Tibial nerve (tissue), 4 donors: Measurements from ENCODE around the gene RNF220. TPM values are rescaled to one million over a fixed set of nuclear protein-coding genes. Genes with fewer than 3 reads are reported as not detected.

Experiments
- DNase-seq, 2 donors: peaks; one replicate each; pipeline ENCODE4 v3.0.0-alpha.2; 2019; ENCODE audit warnings: low spot score in 2 of 2
- H3K27ac ChIP-seq, 4 donors: fragments of 200-600 bp; sonication (generic) in 3 of 4; one replicate each; pipeline ENCODE4 v1.5.1; 2017 to 2019; ENCODE audit warnings: mild to moderate bottlenecking in 1 of 4
- H3K27me3 ChIP-seq, 2 donors: fragments of 200-600 bp; sonication (generic) in 1 of 2; one replicate each; pipeline versions ENCODE4 v1.5.1 to v1.6.0; 2017 to 2019
- H3K36me3 ChIP-seq, 3 donors: fragments of 200-600 bp; sonication (generic); one replicate each; pipeline ENCODE4 v1.5.1; 2018 to 2019
- H3K4me1 ChIP-seq, 4 donors: fragments of 200-600 bp; sonication (generic) in 3 of 4; one replicate each; pipeline ENCODE4 v1.5.1; 2017 to 2019
- H3K4me3 ChIP-seq, 4 donors: fragments of 200-600 bp; sonication (generic) in 3 of 4; one replicate each; pipeline ENCODE4 v1.5.1; 2017 to 2019; ENCODE audit warnings: mild to moderate bottlenecking in 1 of 4, moderate library complexity in 1 of 4
- H3K9me3 ChIP-seq, 4 donors: fragments of 200-600 bp; sonication (generic) in 3 of 4; one replicate each; pipeline ENCODE4 v1.5.1; 2017 to 2019
- EP300 ChIP-seq, 2 donors: sonication (generic); formaldehyde crosslinking; IDR thresholded peaks; one replicate each; pipeline ENCODE4 v1.6.1; 2017; ENCODE audit warnings: antibody characterized with exemption in 2 of 2, mild to moderate bottlenecking in 1 of 2
- POLR2A ChIP-seq, 2 donors: fragments of 450-650 bp; IDR thresholded peaks; one replicate each; pipeline ENCODE4 v1.6.1; 2017; ENCODE audit warnings: antibody characterized with exemption in 2 of 2, mild to moderate bottlenecking in 2 of 2, moderate library complexity in 2 of 2
- WGBS, 2 donors: methylation state at CpG; one replicate each; pipeline ENCODE4 v1.1.5; 2018; 5-methylcytosine and 5-hydroxymethylcytosine counted together
- total RNA-seq, 4 donors: library from RNA; depleted of rRNA; stranded (reverse); fragments of >200 nt; gene quantifications; one replicate each; pipeline ENCODE4 v1.1.0, GENCODE V29; 2016
- TF ChIP-seq, protein P1 (sequence below), 5 experiments: fragments of 200-600 bp in 3 of 5; fragments of 450-650 bp in 2 of 5; sonication (generic) in 3 of 5; IDR thresholded peaks; one replicate each; pipeline ENCODE4 v1.5.1; 2016 to 2019; ENCODE audit warnings: antibody characterized with exemption in 5 of 5, mild to moderate bottlenecking in 3 of 5, moderate library complexity in 2 of 5

Gene RNF220
- total RNA-seq, 4 donors from 2014 or later = 110 to 151 (median 114) TPM

DNA sequence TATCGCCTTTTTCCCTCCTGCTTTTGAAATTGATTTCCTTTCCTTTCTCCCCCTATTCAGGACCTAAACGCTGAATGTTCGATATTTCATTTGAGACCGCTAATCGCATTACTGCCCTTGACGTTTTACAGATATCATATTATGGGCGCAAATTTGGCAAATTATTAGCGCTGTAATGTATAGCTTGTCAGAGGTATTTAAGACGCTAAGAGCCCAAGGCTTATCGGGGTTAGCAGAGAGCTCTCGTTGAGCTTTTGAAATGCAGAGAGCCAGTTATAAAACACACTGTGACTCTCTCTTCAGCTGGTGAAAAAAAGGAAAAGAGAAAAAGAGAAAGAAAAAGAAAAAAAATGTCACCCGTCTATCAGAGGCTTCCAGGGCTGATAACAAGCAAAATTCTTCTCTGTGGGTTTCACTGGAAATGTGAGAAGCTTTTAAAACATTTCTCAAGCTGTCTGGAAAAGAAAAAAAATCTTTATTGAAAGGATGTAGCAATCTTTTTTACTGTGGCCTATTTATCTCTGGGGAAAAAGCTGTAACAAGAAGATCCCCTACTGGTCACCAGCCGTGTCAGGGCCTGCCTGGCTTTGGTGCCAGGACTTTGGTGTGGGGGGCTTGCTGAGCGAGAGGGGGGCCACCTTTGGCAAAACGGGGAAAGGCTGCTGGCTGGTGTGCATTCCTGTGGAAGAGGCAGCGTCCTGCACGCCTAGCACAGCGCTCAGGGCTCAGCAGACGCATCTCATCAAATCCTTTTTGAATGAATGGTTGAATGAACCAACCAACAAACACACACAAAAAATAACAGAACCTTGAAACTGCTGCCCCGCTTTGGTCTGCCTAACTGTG lies 119.8 kb downstream of the RNF220 start:
- no peak for TF ChIP-seq EP300 (IDR thresholded peaks at IDR 0.05)
- TF ChIP-seq, protein P1, sequence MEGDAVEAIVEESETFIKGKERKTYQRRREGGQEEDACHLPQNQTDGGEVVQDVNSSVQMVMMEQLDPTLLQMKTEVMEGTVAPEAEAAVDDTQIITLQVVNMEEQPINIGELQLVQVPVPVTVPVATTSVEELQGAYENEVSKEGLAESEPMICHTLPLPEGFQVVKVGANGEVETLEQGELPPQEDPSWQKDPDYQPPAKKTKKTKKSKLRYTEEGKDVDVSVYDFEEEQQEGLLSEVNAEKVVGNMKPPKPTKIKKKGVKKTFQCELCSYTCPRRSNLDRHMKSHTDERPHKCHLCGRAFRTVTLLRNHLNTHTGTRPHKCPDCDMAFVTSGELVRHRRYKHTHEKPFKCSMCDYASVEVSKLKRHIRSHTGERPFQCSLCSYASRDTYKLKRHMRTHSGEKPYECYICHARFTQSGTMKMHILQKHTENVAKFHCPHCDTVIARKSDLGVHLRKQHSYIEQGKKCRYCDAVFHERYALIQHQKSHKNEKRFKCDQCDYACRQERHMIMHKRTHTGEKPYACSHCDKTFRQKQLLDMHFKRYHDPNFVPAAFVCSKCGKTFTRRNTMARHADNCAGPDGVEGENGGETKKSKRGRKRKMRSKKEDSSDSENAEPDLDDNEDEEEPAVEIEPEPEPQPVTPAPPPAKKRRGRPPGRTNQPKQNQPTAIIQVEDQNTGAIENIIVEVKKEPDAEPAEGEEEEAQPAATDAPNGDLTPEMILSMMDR (IDR thresholded peaks at IDR 0.05) = no peak
- no peak for TF ChIP-seq POLR2A (IDR thresholded peaks at IDR 0.05)
- DNase-seq = no peak
- Histone ChIP-seq H3K9me3 (no peaks in the 10 kb centered on the region), H3K27ac (peak overlapping the region in 1 of 4 donors; percentile 1), H3K4me1 (peaks cover 0 to 17% (median 4%) of the 10 kb centered on the region in 4 donors), H3K4me3 (peak overlapping the region in 2 of 4 donors; percentile 6 to 12), H3K36me3 (no peaks in the 10 kb centered on the region), H3K27me3 (peaks cover 0 to 15% of the 10 kb centered on the region in 2 donors)
- 35 to 40% methylated on average over 20 of the region's 20 CpGs for WGBS, 2 donors

DNA sequence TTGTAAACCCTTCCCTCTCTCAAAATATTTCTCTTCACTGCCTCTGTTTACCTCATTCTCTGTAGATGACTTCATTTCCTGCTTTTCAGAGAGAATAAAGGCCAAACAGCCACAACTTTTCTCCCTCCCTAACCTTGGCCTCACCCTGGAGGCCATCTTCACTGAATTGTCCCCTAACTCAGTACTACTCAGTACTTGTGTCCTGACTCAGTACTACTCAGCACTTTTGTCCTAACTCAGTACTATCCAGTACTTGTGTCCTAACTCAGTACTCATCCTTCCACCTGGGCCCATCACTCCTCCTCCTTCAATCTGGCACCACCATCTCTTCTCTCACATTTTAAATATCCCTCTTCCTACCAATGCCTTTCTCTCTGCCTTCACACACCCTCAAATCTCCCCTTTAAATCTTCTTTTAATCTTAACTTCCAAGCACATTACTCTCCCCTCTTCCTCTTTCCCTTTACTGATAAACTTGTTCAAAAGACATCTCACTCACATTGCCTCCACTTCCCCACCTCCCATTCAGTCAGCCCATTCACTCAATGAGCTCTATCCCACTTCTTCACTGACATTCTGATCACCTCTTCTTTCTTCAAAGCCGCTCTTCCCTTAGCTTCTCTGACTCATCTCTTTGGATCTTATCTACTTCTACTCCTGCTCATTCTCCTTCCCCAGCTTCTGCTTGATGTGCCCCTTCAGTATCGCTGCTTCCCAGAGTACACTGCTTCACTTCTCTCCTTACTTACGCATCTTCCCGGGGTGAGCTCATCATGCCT lies 121.4 kb downstream of the RNF220 start:
- WGBS, 2 donors = 95 to 98% methylated on average over 4 of the region's 4 CpGs
- Histone ChIP-seq H3K27ac (no peak overlapping the region), H3K9me3 (no peaks in the 10 kb centered on the region), H3K4me1 (peaks cover 0 to 17% (median 4%) of the 10 kb centered on the region in 4 donors), H3K4me3 (no peak overlapping the region), H3K27me3 (peaks cover 0 to 15% of the 10 kb centered on the region in 2 donors), H3K36me3 (no peaks in the 10 kb centered on the region)
- DNase-seq = no peak
- TF ChIP-seq, protein P1 (IDR thresholded peaks at IDR 0.05) = no peak
- TF ChIP-seq EP300 (IDR thresholded peaks at IDR 0.05) (no peak), POLR2A (IDR thresholded peaks at IDR 0.05) (no peak)

DNA sequence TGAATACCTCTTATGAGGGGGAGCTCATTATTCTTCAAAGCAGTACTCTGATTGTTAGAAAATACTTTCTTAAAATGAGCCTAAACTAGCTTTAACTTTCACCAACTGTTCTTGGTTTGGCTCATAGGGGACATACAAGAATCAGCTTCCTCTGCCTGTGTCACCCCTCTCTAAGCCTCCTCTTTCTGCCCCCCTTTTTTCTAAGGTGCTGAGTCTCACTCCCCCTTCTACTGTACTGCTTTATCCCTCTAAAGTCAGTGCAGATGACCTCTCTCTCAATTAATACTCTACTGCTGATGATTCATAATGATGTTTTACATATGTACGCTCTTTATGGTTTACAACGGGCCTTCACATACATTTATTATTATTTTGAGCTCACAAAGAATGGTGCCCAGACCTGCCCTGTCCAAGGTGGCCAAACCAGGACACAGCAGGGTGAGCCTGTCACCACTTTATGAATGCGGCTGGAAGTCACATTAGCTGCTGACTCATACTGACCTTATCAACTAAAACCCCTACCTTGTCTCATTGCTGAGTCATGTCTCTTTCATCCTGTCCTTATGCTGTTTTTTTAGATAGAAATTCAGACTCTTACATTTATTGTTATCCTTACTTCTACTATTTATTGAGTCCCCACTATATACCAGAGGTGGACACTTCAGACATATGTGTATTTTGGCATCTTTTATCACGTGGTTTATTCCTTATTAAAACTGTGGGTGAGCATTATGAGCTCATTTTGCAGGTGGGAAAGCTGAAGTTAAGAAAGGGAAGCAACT lies 126.9 kb downstream of the RNF220 start:
- no peak overlapping the region for H3K4me3 ChIP-seq
- no peaks in the 10 kb centered on the region for H3K36me3 ChIP-seq
- no peak overlapping the region for H3K27ac ChIP-seq
- TF ChIP-seq, protein P1 (IDR thresholded peaks at IDR 0.05) = no peak
- TF ChIP-seq POLR2A (IDR thresholded peaks at IDR 0.05) = no peak
- no peak for TF ChIP-seq EP300 (IDR thresholded peaks at IDR 0.05)
- H3K27me3 ChIP-seq = peaks cover 0 to 1% of the 10 kb centered on the region in 2 donors
- no peak for DNase-seq
- WGBS, 2 donors = 48 to 54% methylated on average over 4 of the region's 4 CpGs
- no peaks in the 10 kb centered on the region for H3K9me3 ChIP-seq
- no peaks in the 10 kb centered on the region for H3K4me1 ChIP-seq

DNA sequence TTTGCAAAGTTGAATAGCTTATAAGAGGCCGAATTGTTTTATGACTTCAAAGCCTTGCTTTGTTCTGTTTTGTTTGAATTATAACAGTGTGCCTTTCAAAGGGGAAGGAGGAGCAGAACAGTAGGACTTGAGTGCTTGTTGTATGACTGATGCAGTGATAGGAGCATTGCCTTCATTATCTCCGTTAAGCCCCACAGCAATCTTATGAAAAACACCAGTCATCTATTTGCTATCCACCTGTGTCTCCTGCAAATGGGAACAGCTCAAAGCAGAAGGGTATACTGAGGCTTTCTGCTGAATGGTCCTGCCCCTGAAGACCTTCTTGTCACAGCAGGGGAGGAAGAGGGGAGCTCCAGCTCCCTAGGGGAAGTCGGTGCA lies 127.5 kb downstream of the RNF220 start:
- TF ChIP-seq, protein P1 (IDR thresholded peaks at IDR 0.05) = no peak
- no peak for TF ChIP-seq EP300 (IDR thresholded peaks at IDR 0.05)
- no peak for TF ChIP-seq POLR2A (IDR thresholded peaks at IDR 0.05)
- H3K4me1 ChIP-seq = no peaks in the 10 kb centered on the region

More for the DNA sequence above, 127.5 kb downstream of the RNF220 start:
- Histone ChIP-seq H3K27ac (no peak overlapping the region), H3K4me3 (no peak overlapping the region), H3K9me3 (no peaks in the 10 kb centered on the region), H3K27me3 (peaks cover 0 to 3% of the 10 kb centered on the region in 2 donors), H3K36me3 (no peaks in the 10 kb centered on the region)
- no peak for DNase-seq
- 45 to 47% methylated on average over 3 of the region's 3 CpGs for WGBS, 2 donors
